T-helper 1 cell treated with Interleukin-12 subunit alpha and Interleukin-12 subunit beta and Interleukin-4 antibody, amounts not matched to agents 30 ng/mL and 1 ng/mL, for 36 hours (primary cell): ENCODE measurements around the gene MAP4K4. TPM values are rescaled to one million over a fixed set of nuclear protein-coding genes. Genes with fewer than 3 reads are reported as not detected.
"Not testable (repeated sequence)": the region's sequence is repeated elsewhere in the genome, so short reads cannot be mapped to it uniquely, and the experiment has no call there.

Experiments used
- intact Hi-C: fragments of 100-400 bp; cut with micrococcal nuclease; formaldehyde crosslinking; loops from one replicate; pipeline ENCODE4 v1.15.1; 2024
- total RNA-seq: library from RNA; stranded (reverse); gene quantifications from 2 replicates; pipeline ENCODE4 v1.2.3, GENCODE V29; 2022

Gene MAP4K4
- total RNA-seq, 1 donor from 2014 or later = 120 TPM

- intact Hi-C loops = no loop called here
These were observed 65.1 kb downstream of the MAP4K4 start for GRCh38 chr2:101762451-101763171.

GRCh38 chr2:101763496-101764333, 66.2 kb downstream of the MAP4K4 start:
- intact Hi-C loops = no loop called here

GRCh38 chr2:101766337-101766736, 68.8 kb downstream of the MAP4K4 start:
- intact Hi-C loops = loop anchor here (5.0 kb wide), 1 partner anchor 289 kb away; the partner anchor contains the start of gene RFX8

GRCh38 chr2:101766871-101767739, 69.6 kb downstream of the MAP4K4 start:
- intact Hi-C loops = loop anchor here (5.0 kb wide), 1 partner anchor 290 kb away; the partner anchor contains the start of gene RFX8

GRCh38 chr2:101768556-101769220, 71.2 kb downstream of the MAP4K4 start:
- intact Hi-C loops = loop anchor here (2.0 to 5.0 kb wide), 3 partner anchors 26 to 291 kb away; partner anchors contain the start of gene RFX8

- intact Hi-C loops = loop anchor here (2.0 to 5.0 kb wide), 3 partner anchors 27 to 292 kb away; partner anchors contain the start of gene RFX8
These were observed 72.2 kb downstream of the MAP4K4 start for GRCh38 chr2:101769726-101770125.

- intact Hi-C loops = no loop called here
These were observed 73.2 kb downstream of the MAP4K4 start for GRCh38 chr2:101770726-101771125.

GRCh38 chr2:101771227-101771902, 73.9 kb downstream of the MAP4K4 start:
- intact Hi-C loops = no loop called here

- intact Hi-C loops = no loop called here
These were observed 74.4 kb downstream of the MAP4K4 start for GRCh38 chr2:101771910-101772321.

- intact Hi-C loops = no loop called here
These were observed 75.6 kb downstream of the MAP4K4 start for GRCh38 chr2:101773137-101773536.

- intact Hi-C loops = not testable (repeated sequence)
These were observed 76.5 kb downstream of the MAP4K4 start for GRCh38 chr2:101773961-101774360.

GRCh38 chr2:101775092-101775491, 77.6 kb downstream of the MAP4K4 start:
- intact Hi-C loops = no loop called here

- intact Hi-C loops = no loop called here
These were observed 78.1 kb downstream of the MAP4K4 start for GRCh38 chr2:101775636-101776035.

GRCh38 chr2:101776172-101777043, 78.9 kb downstream of the MAP4K4 start:
- intact Hi-C loops = no loop called here

GRCh38 chr2:101777337-101777736, 79.8 kb downstream of the MAP4K4 start:
- intact Hi-C loops = no loop called here

GRCh38 chr2:101778102-101778501, 80.6 kb downstream of the MAP4K4 start:
- intact Hi-C loops = no loop called here

- intact Hi-C loops = no loop called here
These were observed 81.7 kb downstream of the MAP4K4 start for GRCh38 chr2:101779190-101779589.

- intact Hi-C loops = no loop called here
These were observed 82.1 kb downstream of the MAP4K4 start for GRCh38 chr2:101779656-101780055.

- intact Hi-C loops = no loop called here
These were observed 83.8 kb downstream of the MAP4K4 start for GRCh38 chr2:101781326-101781725.
